ENCODE data around the gene SPZ1.

DNA sequence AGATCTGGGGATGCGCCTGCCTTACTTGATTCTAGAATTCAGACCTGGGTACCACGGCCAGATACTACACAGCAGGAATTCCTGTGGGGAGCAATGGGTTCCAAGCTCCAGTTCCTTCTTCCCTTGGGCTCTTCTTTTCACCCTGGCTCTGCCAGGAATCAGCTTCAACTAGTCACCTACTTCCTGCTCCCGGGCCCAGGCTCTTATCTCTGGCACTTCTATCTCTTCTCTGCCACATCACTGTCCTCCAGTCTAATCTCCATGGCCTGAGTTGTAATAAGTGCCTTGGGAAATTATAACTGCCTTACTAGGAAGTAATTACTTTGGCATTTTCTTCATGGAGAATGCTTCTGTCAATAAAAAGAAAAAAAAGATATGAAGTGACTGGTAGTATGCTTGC lies 37.7 kb upstream of the SPZ1 start:
- TF ChIP-seq, protein P1, sequence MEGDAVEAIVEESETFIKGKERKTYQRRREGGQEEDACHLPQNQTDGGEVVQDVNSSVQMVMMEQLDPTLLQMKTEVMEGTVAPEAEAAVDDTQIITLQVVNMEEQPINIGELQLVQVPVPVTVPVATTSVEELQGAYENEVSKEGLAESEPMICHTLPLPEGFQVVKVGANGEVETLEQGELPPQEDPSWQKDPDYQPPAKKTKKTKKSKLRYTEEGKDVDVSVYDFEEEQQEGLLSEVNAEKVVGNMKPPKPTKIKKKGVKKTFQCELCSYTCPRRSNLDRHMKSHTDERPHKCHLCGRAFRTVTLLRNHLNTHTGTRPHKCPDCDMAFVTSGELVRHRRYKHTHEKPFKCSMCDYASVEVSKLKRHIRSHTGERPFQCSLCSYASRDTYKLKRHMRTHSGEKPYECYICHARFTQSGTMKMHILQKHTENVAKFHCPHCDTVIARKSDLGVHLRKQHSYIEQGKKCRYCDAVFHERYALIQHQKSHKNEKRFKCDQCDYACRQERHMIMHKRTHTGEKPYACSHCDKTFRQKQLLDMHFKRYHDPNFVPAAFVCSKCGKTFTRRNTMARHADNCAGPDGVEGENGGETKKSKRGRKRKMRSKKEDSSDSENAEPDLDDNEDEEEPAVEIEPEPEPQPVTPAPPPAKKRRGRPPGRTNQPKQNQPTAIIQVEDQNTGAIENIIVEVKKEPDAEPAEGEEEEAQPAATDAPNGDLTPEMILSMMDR (IDR thresholded peaks at IDR 0.05): no peak
- no peak for TF ChIP-seq POLR2AphosphoS5 (IDR thresholded peaks at IDR 0.05)
- TF ChIP-seq POLR2A (IDR thresholded peaks at IDR 0.05): no peak
